Small intestine (tissue), 7 donors: Measurements from ENCODE around the gene TXLNA. TPM values are rescaled to one million over a fixed set of nuclear protein-coding genes. Genes with fewer than 3 reads are reported as not detected.
A peak's percentile ranks its signal among the peaks of the same experiment; 100 is the strongest.

ENCODE experiments used
- DNase-seq, 2 donors: peaks; one replicate each; pipeline versions ENCODE4 v3.0.0 to v3.0.0-alpha.2; 2013
- FAIRE-seq: peaks from 2 replicates; lab custom pipeline; 2012; peaks lifted over from hg19 to GRCh38; lab: Jason Lieb, UNC
- H3K27ac ChIP-seq, 3 donors: one replicate each; pipeline ENCODE4 v1.5.1; 2013; ENCODE audit warnings: low read length in 2 of 3, mild to moderate bottlenecking in 2 of 3, control low read depth in 1 of 3, inconsistent platforms in 1 of 3, low read depth in 1 of 3, moderate library complexity in 1 of 3
- H3K27me3 ChIP-seq, 3 donors: one replicate each; pipeline ENCODE4 v1.6.1; 2013; ENCODE audit warnings: low read length in 3 of 3, inconsistent platforms in 1 of 3; ENCODE audit not compliant: control insufficient read depth in 3 of 3, insufficient read depth in 3 of 3
- H3K36me3 ChIP-seq, 3 donors: one replicate each; pipeline ENCODE4 v1.6.1; 2013; ENCODE audit warnings: low read length in 3 of 3, inconsistent platforms in 1 of 3, low read depth in 1 of 3, mild to moderate bottlenecking in 1 of 3, moderate library complexity in 1 of 3; ENCODE audit not compliant: control insufficient read depth in 3 of 3, insufficient read depth in 2 of 3
- H3K4me1 ChIP-seq, 3 donors: one replicate each; pipeline ENCODE4 v1.6.1; 2013; ENCODE audit warnings: low read length in 2 of 3, inconsistent platforms in 1 of 3, low read depth in 1 of 3, mild to moderate bottlenecking in 1 of 3, moderate library complexity in 1 of 3; ENCODE audit not compliant: control insufficient read depth in 3 of 3, insufficient read depth in 2 of 3
- H3K4me3 ChIP-seq, 3 donors: one replicate each; pipeline ENCODE4 v1.5.1; 2013; ENCODE audit warnings: low read length in 3 of 3, control low read depth in 1 of 3, inconsistent platforms in 1 of 3, low read depth in 1 of 3, mild to moderate bottlenecking in 1 of 3, moderate library complexity in 1 of 3
- H3K9me3 ChIP-seq, 2 donors: one replicate each; pipeline ENCODE4 v1.6.1; 2013; ENCODE audit warnings: low read depth in 1 of 2, low read length in 1 of 2; ENCODE audit not compliant: control insufficient read depth in 2 of 2, insufficient read depth in 1 of 2
- WGBS, 3 donors: extraction: QIAGEN DNeasy Blood & Tissue Kit; methylation state at CpG; one replicate each; pipeline ENCODE4 v1.1.7; 2013; 5-methylcytosine and 5-hydroxymethylcytosine counted together
- polyA plus RNA-seq, 4 donors: library from polyadenylated mRNA; stranded (reverse) in 3 of 4; unstranded in 1 of 4; fragments of 200-250 nt in 3 of 4; fragments of 120-200 nt in 1 of 4; gene quantifications; one replicate each; pipeline versions ENCODE4 v1.2.1 to v1.2.3, GENCODE V29; 2013
- donor health status: healthy with polysubstance abuse.
- donor health status: control.
- donor health status: control.
- donor health status: Bipolar disorder and iron deficiency.
- donor health status: healthy.

TXLNA gene
- polyA plus RNA-seq, 4 donors = 6.9 to 28.1 (median 18.1) TPM

- Histone ChIP-seq H3K27me3 (no peaks in the 10 kb centered on the region), H3K9me3 (no peaks in the 10 kb centered on the region), H3K4me1 (peaks cover 1 to 21% (median 4%) of the 10 kb centered on the region in 3 donors), H3K36me3 (peaks cover 0 to 40% (median 3%) of the 10 kb centered on the region in 3 donors), H3K27ac (peak overlapping the region in 1 of 3 donors; percentile 96), H3K4me3 (peak overlapping the region; percentile 68 to 77 (median 76))
- FAIRE-seq = no peak
- DNase-seq = no peak
- 7 to 10% (median 9%) methylated on average over 13 of the region's 13 CpGs for WGBS, 3 donors
These were observed 42.1 kb downstream of the TXLNA start for GRCh38 chr1:32221581-32221979.

GRCh38 chr1:32221980-32222755 is 42.7 kb downstream of the TXLNA start, which contains the start of the genes EIF3I and TMEM234:
Gene EIF3I (plus strand): TSS chr1:32222407. CDS start chr1:32222442, 35 bp downstream.
Gene TMEM234 (minus strand): TSS chr1:32222353. CDS start chr1:32222322, 31 bp downstream.
- peaks cover 1 to 17% (median 4%) of the 10 kb centered on the region in 3 donors for H3K4me1 ChIP-seq
- FAIRE-seq = no peak
- 0 to 1% (median 0%) methylated on average over 46 of the region's 46 CpGs for WGBS, 3 donors

GRCh38 chr1:32223683-32224082 is 44.2 kb downstream of the TXLNA start:
- peaks cover 1 to 17% (median 4%) of the 10 kb centered on the region in 3 donors for H3K4me1 ChIP-seq

More at GRCh38 chr1:32221980-32222755, 42.7 kb downstream of the TXLNA start, which contains the start of the genes EIF3I and TMEM234:
- H3K27me3 ChIP-seq = no peaks in the 10 kb centered on the region
- H3K27ac ChIP-seq = peak within 1 kb of the TSS; percentile 68 to 96 (median 68)
- peak within 1 kb of the TSS; percentile 68 to 77 (median 76) for H3K4me3 ChIP-seq
- DNase-seq = peak; percentile 95 to 97
- H3K9me3 ChIP-seq = no peaks in the 10 kb centered on the region
- peaks cover 0 to 39% (median 3%) of the 10 kb centered on the region in 3 donors for H3K36me3 ChIP-seq

GRCh38 chr1:32224285-32224684 is 44.8 kb downstream of the TXLNA start:
- peaks cover 1 to 17% (median 4%) of the 10 kb centered on the region in 3 donors for H3K4me1 ChIP-seq
- H3K27me3 ChIP-seq = no peaks in the 10 kb centered on the region
- no peak overlapping the region for H3K4me3 ChIP-seq
- H3K27ac ChIP-seq = no peak overlapping the region
- no peaks in the 10 kb centered on the region for H3K9me3 ChIP-seq
- 89 to 92% (median 90%) methylated on average over 4 of the region's 4 CpGs for WGBS, 3 donors
- DNase-seq (no peak), FAIRE-seq (no peak)
- peaks cover 0 to 55% (median 6%) of the 10 kb centered on the region in 3 donors for H3K36me3 ChIP-seq

More at GRCh38 chr1:32223683-32224082, 44.2 kb downstream of the TXLNA start:
- H3K9me3 ChIP-seq = no peaks in the 10 kb centered on the region
- no peak overlapping the region for H3K4me3 ChIP-seq
- peak overlapping the region in 1 of 3 donors; percentile 21 for H3K27ac ChIP-seq
- H3K27me3 ChIP-seq = no peaks in the 10 kb centered on the region
- H3K36me3 ChIP-seq = peaks cover 0 to 50% (median 6%) of the 10 kb centered on the region in 3 donors
- 81 to 84% (median 84%) methylated on average over 3 of the region's 3 CpGs for WGBS, 3 donors
- DNase-seq (no peak), FAIRE-seq (no peak)

- WGBS, 3 donors = 80 to 86% (median 82%) methylated on average over 3 of the region's 3 CpGs
These were observed 49.3 kb downstream of the TXLNA start for GRCh38 chr1:32228771-32229170.

GRCh38 chr1:32231843-32232432 is 52.5 kb downstream of the TXLNA start:
- no peaks in the 10 kb centered on the region for H3K4me1 ChIP-seq
- H3K27me3 ChIP-seq = no peaks in the 10 kb centered on the region
- WGBS, 3 donors = 83 to 93% (median 89%) methylated on average over 5 of the region's 5 CpGs
- no peaks in the 10 kb centered on the region for H3K9me3 ChIP-seq
- DNase-seq = no peak
- no peak overlapping the region for H3K27ac ChIP-seq
- peaks cover 3 to 57% (median 18%) of the 10 kb centered on the region in 3 donors for H3K36me3 ChIP-seq
- no peak for FAIRE-seq
- H3K4me3 ChIP-seq = no peak overlapping the region

More at GRCh38 chr1:32228771-32229170, 49.3 kb downstream of the TXLNA start:
- Histone ChIP-seq H3K27me3 (no peaks in the 10 kb centered on the region), H3K4me3 (no peak overlapping the region), H3K27ac (no peak overlapping the region), H3K36me3 (peaks cover 3 to 78% (median 18%) of the 10 kb centered on the region in 3 donors), H3K4me1 (no peaks in the 10 kb centered on the region), H3K9me3 (no peaks in the 10 kb centered on the region)
- FAIRE-seq (no peak), DNase-seq (no peak)

GRCh38 chr1:32232558-32233304 is 53.3 kb downstream of the TXLNA start:
- no peaks in the 10 kb centered on the region for H3K4me1 ChIP-seq
- no peak overlapping the region for H3K4me3 ChIP-seq
- peaks cover 3 to 49% (median 15%) of the 10 kb centered on the region in 3 donors for H3K36me3 ChIP-seq
- DNase-seq (no peak), FAIRE-seq (no peak)
- 83 to 86% (median 84%) methylated on average over 8 of the region's 8 CpGs for WGBS, 3 donors
- no peaks in the 10 kb centered on the region for H3K9me3 ChIP-seq
- H3K27me3 ChIP-seq = no peaks in the 10 kb centered on the region
- no peak overlapping the region for H3K27ac ChIP-seq

- 88 to 91% (median 89%) methylated on average over 7 of the region's 7 CpGs for WGBS, 3 donors
- DNase-seq = no peak
- H3K4me1 ChIP-seq = peaks cover 0 to 5% (median 0%) of the 10 kb centered on the region in 3 donors
- no peaks in the 10 kb centered on the region for H3K27me3 ChIP-seq
- no peak for FAIRE-seq
- H3K27ac ChIP-seq = no peak overlapping the region
- H3K4me3 ChIP-seq = no peak overlapping the region
- H3K36me3 ChIP-seq = peaks cover 3 to 34% (median 13%) of the 10 kb centered on the region in 3 donors
- no peaks in the 10 kb centered on the region for H3K9me3 ChIP-seq
These were observed 55.3 kb downstream of the TXLNA start for GRCh38 chr1:32234792-32235191.
